Stimulated activated CD4-positive, alpha-beta T cell treated with anti-CD3 and anti-CD28 coated beads, Interleukin-12 subunit alpha, Interleukin-12 subunit beta, amount 100 ng/mL, for 24 hours (primary cell): ENCODE data around the gene PDE8B.

Source experiments
- DNase-seq, 2 experiments: peaks; one replicate each; pipeline ENCODE4 v3.0.0-alpha.2; 2020; ENCODE audit warnings: low read depth in 2 of 2

The PDE8B gene, protein sequence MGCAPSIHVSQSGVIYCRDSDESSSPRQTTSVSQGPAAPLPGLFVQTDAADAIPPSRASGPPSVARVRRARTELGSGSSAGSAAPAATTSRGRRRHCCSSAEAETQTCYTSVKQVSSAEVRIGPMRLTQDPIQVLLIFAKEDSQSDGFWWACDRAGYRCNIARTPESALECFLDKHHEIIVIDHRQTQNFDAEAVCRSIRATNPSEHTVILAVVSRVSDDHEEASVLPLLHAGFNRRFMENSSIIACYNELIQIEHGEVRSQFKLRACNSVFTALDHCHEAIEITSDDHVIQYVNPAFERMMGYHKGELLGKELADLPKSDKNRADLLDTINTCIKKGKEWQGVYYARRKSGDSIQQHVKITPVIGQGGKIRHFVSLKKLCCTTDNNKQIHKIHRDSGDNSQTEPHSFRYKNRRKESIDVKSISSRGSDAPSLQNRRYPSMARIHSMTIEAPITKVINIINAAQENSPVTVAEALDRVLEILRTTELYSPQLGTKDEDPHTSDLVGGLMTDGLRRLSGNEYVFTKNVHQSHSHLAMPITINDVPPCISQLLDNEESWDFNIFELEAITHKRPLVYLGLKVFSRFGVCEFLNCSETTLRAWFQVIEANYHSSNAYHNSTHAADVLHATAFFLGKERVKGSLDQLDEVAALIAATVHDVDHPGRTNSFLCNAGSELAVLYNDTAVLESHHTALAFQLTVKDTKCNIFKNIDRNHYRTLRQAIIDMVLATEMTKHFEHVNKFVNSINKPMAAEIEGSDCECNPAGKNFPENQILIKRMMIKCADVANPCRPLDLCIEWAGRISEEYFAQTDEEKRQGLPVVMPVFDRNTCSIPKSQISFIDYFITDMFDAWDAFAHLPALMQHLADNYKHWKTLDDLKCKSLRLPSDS

DNA sequence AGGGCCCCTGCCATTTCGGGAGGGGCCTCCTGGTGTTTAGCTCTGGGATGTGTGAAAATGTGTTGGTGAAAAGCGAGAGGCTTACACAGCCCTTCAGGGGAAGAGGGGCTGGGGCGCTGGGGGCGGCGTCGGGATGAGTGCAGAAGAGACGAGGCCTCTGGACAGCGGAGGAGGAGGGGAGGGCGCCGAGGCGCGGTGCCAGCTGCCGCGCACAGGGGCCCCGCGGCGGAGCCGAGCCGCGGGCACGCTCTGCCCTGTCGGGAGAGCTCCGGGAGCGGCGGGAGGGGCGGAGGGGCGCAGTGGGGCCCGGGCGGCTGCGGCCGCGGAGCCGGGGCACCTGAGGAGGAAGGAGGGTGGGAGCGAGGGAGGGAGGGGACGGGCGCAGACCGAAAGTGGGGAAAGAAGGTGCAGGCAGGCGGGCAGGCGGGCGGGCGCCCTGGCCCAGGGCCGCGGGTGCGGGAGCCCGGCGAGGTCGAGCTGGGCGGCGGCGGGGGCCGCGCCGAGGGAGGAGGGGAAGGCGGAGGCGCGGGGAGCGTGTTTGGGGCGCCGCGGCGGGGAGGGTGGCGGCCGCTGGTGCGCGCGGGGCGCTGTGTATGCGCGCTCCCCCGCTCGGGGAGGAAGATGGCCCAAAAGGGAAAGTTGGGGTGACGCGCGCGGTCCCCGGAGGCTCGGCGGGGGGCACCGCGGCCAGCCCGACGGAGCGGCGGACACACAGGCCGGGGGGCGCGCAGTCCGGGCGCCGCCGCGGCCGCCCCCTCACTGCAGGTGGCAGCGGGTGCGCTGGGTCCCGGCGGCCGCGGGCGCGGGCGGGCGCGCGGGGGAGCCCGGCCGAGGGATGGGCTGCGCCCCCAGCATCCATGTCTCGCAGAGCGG, at the start of gene PDE8B:
Gene PDE8B (plus strand): TSS at position 590 of the 873 bp plus-strand sequence. CDS start 246 bp downstream, at position 836.
- no peak for DNase-seq

DNA sequence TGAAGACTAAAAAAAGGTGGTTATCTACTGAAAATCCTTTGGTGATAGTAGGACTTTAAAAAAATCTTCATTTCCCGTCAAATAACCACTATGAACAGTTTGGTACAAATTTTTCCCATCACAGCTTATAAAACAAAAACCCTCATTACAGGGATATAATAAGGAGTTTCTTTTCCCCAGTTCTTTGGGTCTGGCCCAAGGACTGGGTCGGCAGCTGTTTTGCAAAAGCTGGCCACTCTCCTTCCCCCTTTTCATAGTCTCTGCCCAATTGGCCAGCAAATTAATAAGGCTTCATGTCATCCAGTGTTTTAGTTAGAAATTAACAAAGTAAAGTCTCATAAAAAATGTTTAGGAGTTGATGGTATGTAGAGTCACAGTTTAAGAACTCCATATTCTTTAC, 47.0 kb upstream of the PDE8B start:
- no peak for DNase-seq

DNA sequence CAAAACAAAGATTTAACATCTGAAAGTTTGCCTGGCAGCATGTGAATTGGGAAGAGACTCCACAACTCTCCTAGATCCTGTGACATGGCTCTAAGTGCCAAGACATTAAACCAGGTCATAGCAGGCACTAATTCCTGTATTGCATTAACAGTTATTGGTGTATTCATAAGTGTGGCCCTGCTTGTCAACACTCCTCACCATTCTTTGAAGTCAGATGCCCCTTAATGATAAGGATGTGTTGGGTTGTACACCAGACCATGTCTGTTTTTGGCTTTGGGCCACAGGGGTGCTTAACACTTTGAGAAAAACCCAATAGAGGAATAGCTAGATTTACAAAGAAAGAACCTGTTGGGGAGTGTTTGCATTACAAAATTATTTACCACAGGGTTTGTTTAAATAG, 43.4 kb upstream of the PDE8B start:
- no peak for DNase-seq

DNA sequence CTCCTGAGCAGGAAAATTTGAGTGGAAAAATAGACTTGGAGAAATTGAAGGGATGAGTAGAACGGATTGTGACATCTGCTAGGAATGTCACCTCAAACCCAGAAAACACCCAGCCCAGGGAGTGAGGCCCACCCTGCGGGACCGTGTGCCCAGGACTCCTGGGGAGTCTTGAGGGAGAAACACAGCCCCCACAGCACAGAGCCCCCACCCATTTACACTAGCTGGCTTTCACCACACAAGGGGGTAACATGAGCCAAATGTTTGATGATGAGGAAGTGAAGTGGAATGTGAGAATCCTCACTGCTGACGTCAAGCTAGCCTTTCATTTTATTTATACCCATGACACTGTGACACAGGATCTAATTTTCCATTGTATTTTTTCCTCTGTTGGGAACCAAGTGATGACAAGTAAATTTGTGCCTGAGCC, 42.8 kb upstream of the PDE8B start:
- no peak for DNase-seq

DNA sequence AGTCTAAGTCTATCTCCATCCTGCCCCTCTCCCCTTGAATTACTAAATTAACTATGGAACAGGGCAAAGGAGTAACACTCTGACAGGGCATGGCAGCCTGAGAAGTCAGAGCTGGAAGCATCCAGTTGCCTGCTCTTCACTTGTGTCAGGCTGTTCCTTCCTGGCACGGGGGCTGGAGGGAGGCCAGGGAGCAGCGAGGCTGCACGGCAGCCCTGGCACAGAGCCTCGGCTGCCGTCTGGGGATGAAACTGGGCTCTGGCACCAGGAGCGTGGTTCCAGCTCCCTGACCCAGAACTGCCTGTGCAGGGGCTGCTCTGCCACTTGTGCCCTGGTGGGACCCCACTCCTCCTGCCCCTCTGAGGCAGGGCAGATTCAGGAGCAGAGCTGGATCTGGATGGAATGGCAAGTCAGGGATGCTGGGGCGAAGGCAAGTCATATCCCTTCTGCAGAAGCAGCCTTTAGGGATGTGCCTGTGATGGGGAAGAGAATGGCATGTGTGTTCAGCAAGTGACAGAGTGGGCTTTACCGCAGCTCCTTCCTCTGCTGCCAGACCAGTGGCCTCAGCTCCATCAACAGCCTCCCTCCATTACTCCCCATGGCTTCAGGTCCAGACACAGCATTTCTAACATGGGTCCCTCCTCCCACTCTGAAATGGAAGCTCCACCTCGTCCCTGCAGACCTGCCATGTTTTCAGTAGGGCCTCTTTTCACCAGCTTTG, 42.2 kb upstream of the PDE8B start:
- no peak for DNase-seq

DNA sequence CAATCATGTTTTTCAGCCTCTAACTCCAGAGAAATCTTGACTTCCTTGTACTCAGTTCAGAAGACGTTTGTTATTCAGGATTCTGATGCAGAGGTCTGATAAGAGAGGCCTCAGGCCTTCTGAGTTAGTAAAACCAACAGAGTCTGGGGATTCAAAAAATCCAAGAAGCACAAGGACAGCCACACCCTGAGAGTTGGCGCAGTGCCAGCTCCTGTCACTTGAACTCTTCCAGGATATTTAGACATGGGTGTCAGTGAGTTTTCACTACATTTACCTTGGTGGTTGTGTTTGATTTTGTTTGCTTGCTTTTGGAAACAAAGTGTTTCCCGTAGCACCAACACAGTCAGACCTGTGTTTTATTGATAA, 41.6 kb upstream of the PDE8B start:
- DNase-seq, result no peak

DNA sequence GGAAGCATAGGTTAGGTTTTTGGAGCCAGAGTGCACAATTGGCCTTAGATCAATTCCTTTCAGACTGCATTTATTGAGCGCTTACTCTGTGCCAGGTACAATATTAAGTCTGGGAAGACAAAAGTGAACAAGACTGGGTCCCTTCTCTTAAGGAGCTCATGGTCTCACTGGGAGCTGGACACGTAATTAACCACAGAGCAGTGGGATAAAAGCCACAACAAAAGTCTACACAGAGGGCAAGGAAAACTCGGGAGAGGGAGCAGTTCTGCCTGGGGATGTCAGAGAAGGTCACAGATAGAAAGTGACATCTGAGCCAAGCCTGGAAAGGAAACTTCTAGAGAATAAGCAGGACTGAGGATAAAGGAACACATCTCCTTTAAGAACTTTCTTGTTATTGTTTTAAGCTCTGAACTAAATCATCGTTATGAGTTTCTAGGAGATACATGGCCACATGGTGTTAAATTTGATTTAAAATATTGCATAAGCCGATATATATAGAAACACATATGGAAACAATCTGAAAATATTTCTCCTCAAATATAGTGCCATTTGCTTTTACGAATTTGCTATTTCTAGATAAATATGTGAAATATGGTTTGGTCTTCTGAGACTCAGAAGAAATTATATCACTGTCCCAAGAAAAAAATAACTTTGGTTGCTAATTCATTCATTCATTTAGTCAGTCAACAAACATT, 40.1 kb upstream of the PDE8B start:
- no peak for DNase-seq

DNA sequence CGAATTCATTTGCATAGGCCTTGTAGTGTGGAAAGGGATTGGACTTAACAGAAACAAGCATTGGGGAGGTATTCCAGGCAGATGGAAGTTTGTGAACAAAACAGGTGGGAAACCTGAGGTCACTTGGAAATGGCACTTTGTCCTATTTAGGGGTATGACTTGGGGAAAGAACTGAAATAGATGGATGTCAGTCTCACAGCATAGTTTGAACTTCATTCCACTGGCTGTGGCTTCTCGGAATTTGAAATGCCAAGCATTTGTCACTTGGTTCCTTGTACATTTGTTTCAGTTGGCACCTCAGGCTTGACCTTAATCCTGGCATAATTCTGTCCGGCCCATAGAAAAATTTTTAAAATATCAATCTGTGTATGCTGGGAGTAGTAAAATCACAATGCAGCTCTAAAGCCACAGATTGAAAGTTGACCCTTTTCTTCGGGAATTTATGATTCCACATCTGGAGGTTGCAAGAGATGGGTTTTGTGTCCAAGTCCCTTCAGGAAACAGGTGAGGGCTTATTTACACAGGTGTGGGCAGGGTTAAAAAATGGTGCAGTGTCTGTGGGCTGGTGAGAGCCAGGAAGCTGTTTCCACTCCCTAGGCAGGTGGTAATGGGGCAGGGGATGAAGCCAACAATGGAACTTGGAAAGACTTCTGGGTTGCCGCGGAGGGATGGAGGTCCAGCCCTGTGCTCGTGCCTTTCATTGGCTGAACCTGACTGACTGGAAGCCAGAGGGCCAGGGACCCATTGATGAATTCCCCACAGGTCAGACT, 39.2 kb upstream of the PDE8B start:
- no peak for DNase-seq

DNA sequence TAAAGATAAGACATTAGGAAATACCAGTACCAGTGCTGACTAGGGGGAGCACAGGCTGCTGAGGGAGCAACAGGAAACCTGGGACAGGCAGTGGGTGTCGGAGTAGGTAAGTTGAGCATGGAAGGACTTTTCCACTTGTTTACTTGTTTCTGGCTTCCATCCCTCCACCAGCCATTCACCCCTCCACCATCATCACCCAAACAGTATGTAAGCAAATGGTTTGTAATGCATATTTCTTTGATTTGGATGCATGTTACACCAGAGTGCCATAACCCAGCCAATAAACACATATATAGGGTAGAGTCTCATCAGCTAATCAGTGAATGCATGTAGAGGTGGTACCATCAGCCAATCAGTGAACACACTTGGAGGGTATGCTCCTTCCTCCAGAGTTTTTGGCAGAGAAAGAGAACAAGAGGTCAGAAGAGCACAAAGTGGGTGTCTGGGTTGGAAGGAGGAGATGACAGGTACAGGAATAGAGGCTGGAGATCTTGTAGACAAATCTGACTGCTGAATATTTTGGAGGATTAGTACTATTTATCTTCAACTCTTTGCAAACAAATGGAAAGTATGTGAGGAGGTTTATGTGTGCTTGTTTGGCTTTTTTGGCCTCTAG, 37.7 kb upstream of the PDE8B start:
- DNase-seq, result no peak

DNA sequence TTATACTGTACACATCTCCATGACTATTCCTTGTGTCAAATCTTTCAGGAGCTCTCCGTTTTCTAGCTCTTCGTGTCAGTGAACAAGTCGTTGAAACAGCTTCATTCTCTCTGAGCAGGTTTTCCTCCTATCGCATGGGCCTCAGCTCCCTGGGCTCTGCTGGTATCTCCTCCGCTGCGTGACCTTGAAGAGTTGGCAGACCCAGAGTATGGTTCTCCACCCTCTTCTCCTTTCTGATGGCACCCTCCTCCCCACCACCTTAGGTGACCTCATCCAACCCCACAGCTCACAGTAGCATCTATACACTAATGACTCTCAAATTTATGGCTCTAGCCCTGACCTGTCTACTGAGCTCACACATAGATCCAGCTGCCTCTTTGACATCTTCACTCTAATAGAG, 36.0 kb upstream of the PDE8B start:
- DNase-seq, result no peak

DNA sequence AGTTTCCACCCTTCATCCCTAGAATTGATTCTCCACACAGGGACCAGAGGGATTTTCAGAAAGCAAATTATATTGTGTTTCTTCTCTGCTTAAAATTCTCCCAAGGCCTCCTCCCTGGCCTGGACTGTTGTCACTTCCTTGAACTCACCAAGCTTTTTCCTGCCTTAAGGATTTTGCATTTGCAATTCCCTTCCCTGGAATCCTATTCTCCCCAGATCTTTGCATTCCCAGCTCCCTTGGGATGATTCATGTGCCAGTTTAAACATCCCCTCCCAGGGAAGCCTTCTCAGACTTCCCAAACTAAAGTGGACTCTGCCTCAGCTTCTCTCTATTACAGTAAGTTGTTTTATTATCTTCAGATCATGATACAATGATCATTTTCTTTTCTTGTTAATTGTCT, 35.2 kb upstream of the PDE8B start:
- no peak for DNase-seq

DNA sequence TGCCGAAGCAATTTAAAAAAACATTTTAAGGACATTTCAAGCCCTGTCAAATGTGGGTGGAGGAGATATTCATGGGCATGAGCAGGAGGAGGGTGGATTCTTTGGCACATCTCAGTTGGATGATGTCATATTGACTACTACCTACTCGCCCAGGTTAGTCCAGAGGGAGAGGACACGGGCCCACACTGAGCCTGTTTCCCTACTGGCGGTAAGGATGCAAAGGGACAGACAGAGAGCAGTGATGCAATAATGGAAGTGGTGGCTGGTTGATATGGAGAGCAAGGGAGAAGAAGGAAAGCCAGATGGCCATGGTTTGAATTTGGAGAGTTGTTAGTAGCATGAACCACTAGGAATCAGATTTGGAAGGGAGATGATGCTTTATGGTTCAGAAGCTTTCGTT, 34.1 kb upstream of the PDE8B start:
- DNase-seq, result no peak

DNA sequence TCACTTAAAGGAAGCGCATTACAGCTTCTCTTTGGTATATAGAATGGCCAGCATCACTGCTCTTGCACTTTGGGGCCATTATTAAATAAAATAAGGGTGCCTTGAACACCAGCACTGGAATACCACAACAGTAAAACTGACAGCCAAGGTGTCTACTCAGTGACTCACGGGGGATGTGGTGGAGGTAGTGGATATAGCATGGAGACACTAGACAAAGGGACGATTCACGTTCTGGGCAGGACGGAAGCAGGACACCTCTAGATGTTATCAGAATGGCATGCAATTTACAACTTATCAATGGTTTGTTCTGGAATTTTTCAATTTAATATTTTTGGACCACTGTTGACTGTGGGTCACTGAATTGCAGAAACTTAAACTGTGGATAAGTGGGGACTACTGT, 32.9 kb upstream of the PDE8B start:
- DNase-seq, result no peak

DNA sequence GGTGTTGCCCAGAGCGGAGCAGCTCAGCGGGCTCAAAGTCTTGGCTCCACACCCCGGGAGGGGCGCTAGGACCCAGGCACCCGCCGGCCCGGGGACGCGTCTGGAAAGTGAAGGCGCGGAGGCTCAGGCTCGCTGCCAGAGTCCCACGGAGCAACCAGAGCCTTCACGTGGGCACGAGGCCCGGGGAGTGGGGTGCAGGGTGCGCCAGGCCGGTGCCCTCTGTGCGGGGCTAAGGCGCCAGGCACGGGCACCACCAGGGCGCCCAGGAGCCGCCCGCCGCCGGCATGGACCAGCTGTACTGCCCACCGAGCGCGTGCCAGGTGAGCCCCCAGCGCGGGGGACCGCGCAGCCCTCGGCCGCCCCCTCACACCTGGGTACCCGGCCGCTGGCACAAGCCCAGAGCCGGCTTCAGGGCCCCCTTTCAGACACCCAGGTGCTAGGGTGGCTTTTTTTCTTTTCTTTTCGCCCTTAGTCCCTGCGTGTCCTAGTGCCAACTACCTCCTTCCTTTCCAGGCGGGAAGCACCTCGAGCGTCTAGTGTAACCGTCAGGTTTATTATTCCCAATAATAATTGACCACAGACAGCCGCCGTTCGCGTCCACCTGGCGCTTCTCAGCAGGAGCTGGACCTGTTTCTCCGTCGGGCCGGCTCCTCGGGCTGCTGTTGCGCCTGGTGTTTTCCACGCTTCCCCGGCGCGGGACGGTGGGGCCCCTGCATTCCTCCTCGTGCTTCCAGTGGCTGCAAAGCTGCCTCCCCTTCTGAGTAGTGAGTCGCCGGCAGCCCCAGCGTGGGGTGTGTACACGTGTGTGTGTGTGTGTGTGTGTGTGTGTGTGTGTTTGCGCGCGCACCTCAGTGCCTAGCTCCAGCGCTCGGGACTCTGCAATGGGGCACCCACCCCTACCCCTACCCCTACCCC, 30.1 kb upstream of the PDE8B start:
- no peak for DNase-seq

DNA sequence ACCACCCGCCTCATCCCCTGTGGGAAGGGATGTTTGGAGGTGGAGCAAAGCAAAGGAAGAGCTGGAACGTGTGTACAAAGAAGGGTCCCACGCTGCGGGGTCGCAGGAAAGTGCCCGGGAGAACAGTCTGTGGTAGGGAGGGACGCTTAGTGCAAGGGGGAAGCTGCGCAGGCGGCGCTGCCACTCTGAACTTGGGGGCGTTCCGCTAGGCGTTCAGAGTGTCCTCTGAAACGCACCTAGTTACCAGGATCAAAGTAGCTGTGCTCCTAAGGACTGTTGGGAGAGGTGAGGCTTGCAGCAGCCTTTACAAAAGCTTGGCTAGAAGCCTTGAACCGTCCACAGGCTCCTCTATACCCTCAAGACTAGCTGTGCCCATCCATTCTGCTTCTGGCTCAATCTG, 29.3 kb upstream of the PDE8B start:
- DNase-seq, result no peak

DNA sequence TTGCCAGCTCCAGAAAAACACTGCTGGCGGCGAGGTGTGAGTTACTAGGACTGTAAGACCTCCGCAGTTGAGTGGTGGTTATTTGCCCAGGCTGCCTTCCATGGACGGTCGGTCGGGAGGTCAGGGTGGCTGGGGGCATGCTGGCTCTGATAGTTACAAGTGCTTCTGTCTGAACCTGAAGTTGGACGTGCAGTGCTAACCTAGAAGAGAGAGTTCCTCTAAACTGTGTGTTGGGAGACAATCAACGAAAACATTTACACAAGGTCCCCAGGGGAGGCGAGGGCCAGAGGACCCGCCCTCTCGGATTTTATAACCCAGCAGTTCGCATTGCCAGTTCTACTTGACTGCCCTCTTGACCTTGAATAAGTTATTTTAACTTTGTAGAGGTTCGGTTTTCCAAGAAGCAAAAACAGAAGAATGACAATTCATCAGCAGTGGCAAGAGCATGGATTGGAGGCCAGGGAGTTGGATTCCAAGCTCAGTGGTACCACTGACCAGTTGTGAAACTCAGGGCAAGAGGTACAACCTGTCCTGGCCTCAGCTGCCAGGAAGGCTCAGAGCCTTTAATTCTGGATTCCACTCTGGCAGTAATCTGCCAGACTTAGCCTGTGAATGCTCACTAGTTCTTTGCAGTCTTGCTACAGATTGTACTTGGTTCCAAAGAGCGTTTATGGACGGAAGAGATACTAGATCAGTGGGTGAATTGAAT, 28.7 kb upstream of the PDE8B start:
- no peak for DNase-seq

DNA sequence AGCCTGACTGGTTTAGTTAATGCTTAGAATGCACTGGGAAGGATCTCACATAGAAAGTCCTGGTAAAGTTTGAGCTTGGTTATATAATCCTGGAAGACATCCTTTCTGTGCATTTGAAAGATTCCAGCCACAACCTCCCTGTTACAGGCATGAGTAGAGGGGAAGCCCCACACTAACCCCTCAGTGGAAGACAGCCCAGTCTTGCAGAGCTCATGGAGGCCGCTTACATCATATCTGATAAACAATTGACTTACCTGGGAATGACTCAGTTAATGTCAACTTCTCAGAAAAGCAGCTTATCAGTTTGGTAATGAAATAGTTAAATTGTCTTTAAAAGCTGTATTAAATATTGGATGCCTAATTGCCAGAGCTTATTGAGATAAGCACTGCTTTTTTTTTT, 28.1 kb upstream of the PDE8B start:
- DNase-seq, result no peak
